Mesendoderm (in vitro differentiated cells): ENCODE results near the gene SLC25A14.
"Not testable (repeated sequence)": the region's sequence is repeated elsewhere in the genome, so short reads cannot be mapped to it uniquely, and the experiment has no call there.

Experiments
- DNase-seq: peaks from one replicate; pipeline ENCODE4 v3.0.0; 2013
- H2AK5ac ChIP-seq: 2 replicates; pipeline ENCODE4 v1.6.1; 2013; ENCODE audit warnings: low read length, inconsistent platforms
- H2BK120ac ChIP-seq: 2 replicates; pipeline ENCODE4 v1.6.1; 2013; ENCODE audit warnings: low read depth, mild to moderate bottlenecking, low read length, moderate library complexity, mixed read lengths
- H2BK15ac ChIP-seq: replicated peaks from 2 replicates; pipeline ENCODE4 v1.6.1; 2013; ENCODE audit warnings: low read depth, mild to moderate bottlenecking, moderate library complexity
- H2BK5ac ChIP-seq: 2 replicates; pipeline ENCODE4 v1.6.1; 2013; ENCODE audit warnings: low read length, inconsistent platforms
- H3K18ac ChIP-seq: 2 replicates; pipeline ENCODE4 v1.6.1; 2013; ENCODE audit warnings: mild to moderate bottlenecking, low read length, mixed read lengths
- H3K23ac ChIP-seq: one replicate; pipeline ENCODE4 v1.6.1; 2013; ENCODE audit warnings: low read length
- H3K27ac ChIP-seq: 2 replicates; pipeline ENCODE4 v1.5.1; 2013; ENCODE audit warnings: low read depth, mild to moderate bottlenecking, inconsistent platforms, low read length, moderate library complexity
- H3K27me3 ChIP-seq: 2 replicates; pipeline ENCODE4 v1.6.1; 2013; ENCODE audit warnings: low read length, control low read depth, mild to moderate bottlenecking, inconsistent platforms; ENCODE audit not compliant: insufficient read depth, poor library complexity
- H3K36me3 ChIP-seq: 2 replicates; pipeline ENCODE4 v1.6.1; 2013; ENCODE audit warnings: low read length, inconsistent platforms; ENCODE audit not compliant: control insufficient read depth, insufficient read depth
- H3K4ac ChIP-seq: one replicate; pipeline ENCODE4 v1.6.1; 2013; ENCODE audit warnings: low read depth, mild to moderate bottlenecking, low read length, moderate library complexity
- H3K4me1 ChIP-seq: 2 replicates; pipeline ENCODE4 v1.6.1; 2013; ENCODE audit warnings: low read depth, low read length, inconsistent platforms; ENCODE audit not compliant: control insufficient read depth
- H3K4me2 ChIP-seq: 2 replicates; pipeline ENCODE4 v1.6.1; 2013; ENCODE audit warnings: low read length
- H3K4me3 ChIP-seq: 2 replicates; pipeline ENCODE4 v1.5.1; 2013; ENCODE audit warnings: mild to moderate bottlenecking, low read length
- H3K56ac ChIP-seq: one replicate; pipeline ENCODE4 v1.6.1; 2013; ENCODE audit warnings: low read length
- H3K79me1 ChIP-seq: 2 replicates; pipeline ENCODE4 v1.6.1; 2013; ENCODE audit warnings: low read length, inconsistent platforms
- H3K79me2 ChIP-seq: 2 replicates; pipeline ENCODE4 v1.6.1; 2013; ENCODE audit warnings: mild to moderate bottlenecking, low read length; ENCODE audit not compliant: control insufficient read depth, insufficient read depth
- H3K9ac ChIP-seq: 2 replicates; pipeline ENCODE4 v1.6.1; 2013; ENCODE audit warnings: low read length, inconsistent platforms
- H4K5ac ChIP-seq: one replicate; pipeline ENCODE4 v1.6.1; 2013; ENCODE audit warnings: low read length
- H4K8ac ChIP-seq: one replicate; pipeline ENCODE4 v1.6.1; 2013; ENCODE audit warnings: low read depth, mild to moderate bottlenecking, control low read depth, low read length, moderate library complexity
- WGBS: extraction: QIAGEN DNeasy Blood & Tissue Kit; methylation state at CpG from one replicate; pipeline ENCODE4 v1.1.7; 2013; ENCODE audit warnings: low lambda C conversion rate, missing lambda C conversion rate; ENCODE audit not compliant: insufficient coverage; ENCODE audit errors: extremely low coverage; 5-methylcytosine and 5-hydroxymethylcytosine counted together

SLC25A14 gene

GRCh38 chrX:130300010-130300282, 39.8 kb upstream of the SLC25A14 start:
- no peak overlapping the region for H2BK5ac ChIP-seq
- no peak overlapping the region for H4K8ac ChIP-seq
- H3K36me3 ChIP-seq: no peaks in the 10 kb centered on the region
- H2BK120ac ChIP-seq: no peak overlapping the region
- no peaks in the 10 kb centered on the region for H3K79me1 ChIP-seq
- no peaks in the 10 kb centered on the region for H3K27me3 ChIP-seq
- no CpG with 5 or more reads among the region's 2 CpGs for WGBS
- no peak overlapping the region for H3K4me2 ChIP-seq
- H4K5ac ChIP-seq: no peak overlapping the region
- H3K9ac ChIP-seq: no peak overlapping the region
- H3K27ac ChIP-seq: no peak overlapping the region
- no peak overlapping the region for H2AK5ac ChIP-seq
- H3K18ac ChIP-seq: no peak overlapping the region
- H3K4me3 ChIP-seq: no peak overlapping the region
- no peaks in the 10 kb centered on the region for H3K79me2 ChIP-seq
- no peak overlapping the region for H3K4ac ChIP-seq
- H3K23ac ChIP-seq: no peak overlapping the region
- no peak for DNase-seq
- no peaks in the 10 kb centered on the region for H3K4me1 ChIP-seq
- H3K56ac ChIP-seq: no peak overlapping the region
- H2BK15ac ChIP-seq: no peak overlapping the region

- no peaks in the 10 kb centered on the region for H3K27me3 ChIP-seq
- no peaks in the 10 kb centered on the region for H3K4me1 ChIP-seq
- WGBS: no CpG with 5 or more reads among the region's 1 CpG
- H3K79me1 ChIP-seq: no peaks in the 10 kb centered on the region
- H2BK15ac ChIP-seq: no peak overlapping the region
- H3K79me2 ChIP-seq: no peaks in the 10 kb centered on the region
- H3K36me3 ChIP-seq: no peaks in the 10 kb centered on the region
- H2AK5ac ChIP-seq: no peak overlapping the region
- no peak overlapping the region for H2BK5ac ChIP-seq
- H3K4ac ChIP-seq: no peak overlapping the region
- no peak overlapping the region for H3K18ac ChIP-seq
- no peak overlapping the region for H3K56ac ChIP-seq
- no peak overlapping the region for H3K9ac ChIP-seq
- no peak overlapping the region for H3K27ac ChIP-seq
- no peak overlapping the region for H4K8ac ChIP-seq
- H2BK120ac ChIP-seq: no peak overlapping the region
- DNase-seq: no peak
- no peak overlapping the region for H3K23ac ChIP-seq
- no peak overlapping the region for H3K4me2 ChIP-seq
- no peak overlapping the region for H3K4me3 ChIP-seq
- no peak overlapping the region for H4K5ac ChIP-seq
Observed at GRCh38 chrX:130301405-130301804, 38.3 kb upstream of the SLC25A14 start.

GRCh38 chrX:130301977-130302376, 37.7 kb upstream of the SLC25A14 start:
- H4K8ac ChIP-seq: no peak overlapping the region
- no peak overlapping the region for H3K4ac ChIP-seq
- no peak for DNase-seq
- no peak overlapping the region for H2BK5ac ChIP-seq
- H3K4me2 ChIP-seq: no peak overlapping the region
- H3K79me2 ChIP-seq: no peaks in the 10 kb centered on the region
- no CpG with 5 or more reads among the region's 1 CpG for WGBS
- no peak overlapping the region for H4K5ac ChIP-seq
- H3K79me1 ChIP-seq: no peaks in the 10 kb centered on the region
- H3K9ac ChIP-seq: no peak overlapping the region
- H2BK120ac ChIP-seq: no peak overlapping the region
- no peaks in the 10 kb centered on the region for H3K36me3 ChIP-seq
- H2AK5ac ChIP-seq: no peak overlapping the region
- no peaks in the 10 kb centered on the region for H3K27me3 ChIP-seq
- H3K4me1 ChIP-seq: no peaks in the 10 kb centered on the region
- no peak overlapping the region for H2BK15ac ChIP-seq
- no peak overlapping the region for H3K18ac ChIP-seq
- H3K4me3 ChIP-seq: no peak overlapping the region
- no peak overlapping the region for H3K56ac ChIP-seq
- no peak overlapping the region for H3K23ac ChIP-seq
- no peak overlapping the region for H3K27ac ChIP-seq

GRCh38 chrX:130304587-130305368, 34.9 kb upstream of the SLC25A14 start:
- Histone ChIP-seq H3K79me1 (no peaks in the 10 kb centered on the region), H3K36me3 (no peaks in the 10 kb centered on the region), H3K4me3 (no peak overlapping the region), H3K4me2 (no peak overlapping the region), H3K23ac (no peak overlapping the region), H3K4me1 (no peaks in the 10 kb centered on the region), H3K27ac (no peak overlapping the region), H4K8ac (no peak overlapping the region), H2AK5ac (no peak overlapping the region), H2BK5ac (no peak overlapping the region), H2BK15ac (no peak overlapping the region), H3K56ac (no peak overlapping the region), H3K27me3 (no peaks in the 10 kb centered on the region), H3K9ac (no peak overlapping the region), H3K79me2 (no peaks in the 10 kb centered on the region), H4K5ac (no peak overlapping the region), H2BK120ac (no peak overlapping the region), H3K18ac (no peak overlapping the region), H3K4ac (no peak overlapping the region)
- DNase-seq: peak; percentile 32
- WGBS: no CpG with 5 or more reads among the region's 5 CpGs

- H4K5ac ChIP-seq, H3K79me2 ChIP-seq, H3K18ac ChIP-seq, H3K36me3 ChIP-seq, H3K4me3 ChIP-seq, H3K4me2 ChIP-seq, H3K4me1 ChIP-seq, H3K27me3 ChIP-seq, H3K9ac ChIP-seq, H3K27ac ChIP-seq, H4K8ac ChIP-seq, H3K56ac ChIP-seq, H2BK120ac ChIP-seq, DNase-seq, H3K79me1 ChIP-seq, H3K4ac ChIP-seq, H2BK15ac ChIP-seq, H2BK5ac ChIP-seq, H3K23ac ChIP-seq, H2AK5ac ChIP-seq: not testable (repeated sequence)
- WGBS: no CpG with 5 or more reads among the region's 3 CpGs
Observed at GRCh38 chrX:130319886-130320285, 19.8 kb upstream of the SLC25A14 start.

- Histone ChIP-seq H3K9ac (no peak overlapping the region), H3K27me3 (no peaks in the 10 kb centered on the region), H4K5ac (no peak overlapping the region), H3K36me3 (no peaks in the 10 kb centered on the region), H2BK120ac (no peak overlapping the region), H3K4me2 (no peak overlapping the region), H3K4ac (no peak overlapping the region), H3K27ac (no peak overlapping the region), H3K56ac (no peak overlapping the region), H2BK15ac (no peak overlapping the region), H3K23ac (no peak overlapping the region), H3K4me1 (no peaks in the 10 kb centered on the region), H4K8ac (no peak overlapping the region), H3K4me3 (no peak overlapping the region), H2AK5ac (no peak overlapping the region), H3K79me1 (no peaks in the 10 kb centered on the region), H2BK5ac (no peak overlapping the region), H3K79me2 (no peaks in the 10 kb centered on the region), H3K18ac (no peak overlapping the region)
- no CpG with 5 or more reads among the region's 2 CpGs for WGBS
- no peak for DNase-seq
Observed at GRCh38 chrX:130321550-130321949, 18.2 kb upstream of the SLC25A14 start.
